GM23338 (cell line): ENCODE results near the gene NCR3LG1. TPM values are rescaled to one million over a fixed set of nuclear protein-coding genes. Genes with fewer than 3 reads are reported as not detected.

Experiments used
- ATAC-seq: fragments of 200-7000 bp; cut with Tn5 transposase; 3 replicates; pipeline ENCODE4 v1.9.1; 2020
- DNase-seq: peaks from one replicate; pipeline ENCODE4 v3.0.0-alpha.2; 2015; ENCODE audit warnings: low spot score
- H2AFZ ChIP-seq: fragments of 200-600 bp; sonication (generic); 2 replicates; pipeline ENCODE4 v1.8.0; 2016; ENCODE audit warnings: antibody characterized with exemption, mild to moderate bottlenecking, moderate library complexity
- H3F3A ChIP-seq: fragments of 200-600 bp; sonication (generic); replicated peaks from 2 replicates; pipeline ENCODE4 v1.8.0; 2017; ENCODE audit warnings: antibody characterized with exemption, mixed run types, low read depth
- H3K27ac ChIP-seq: fragments of 200-600 bp; sonication (generic); 2 replicates; pipeline ENCODE4 v1.6.1; 2016; ENCODE audit warnings: low read depth
- H3K27me3 ChIP-seq: fragments of 200-600 bp; sonication (generic); 2 replicates; pipeline ENCODE4 v1.8.0; 2016; ENCODE audit warnings: mild to moderate bottlenecking, mixed run types, moderate library complexity; ENCODE audit not compliant: insufficient read depth
- H3K36me3 ChIP-seq: fragments of 200-600 bp; sonication (generic); 2 replicates; pipeline ENCODE4 v1.8.0; 2016; ENCODE audit warnings: mild to moderate bottlenecking; ENCODE audit not compliant: insufficient read depth
- H3K4me1 ChIP-seq: fragments of 200-600 bp; sonication (generic); 2 replicates; pipeline ENCODE4 v1.8.0; 2016; ENCODE audit warnings: mild to moderate bottlenecking, moderate library complexity; ENCODE audit not compliant: insufficient read depth
- H3K4me2 ChIP-seq: fragments of 200-600 bp; sonication (generic); 2 replicates; pipeline ENCODE4 v1.7.1; 2017; ENCODE audit warnings: mixed run types
- H3K4me3 ChIP-seq: fragments of 200-600 bp; sonication (generic); 2 replicates; pipeline ENCODE4 v1.6.1; 2016; ENCODE audit warnings: mixed run types
- H3K79me2 ChIP-seq: fragments of 200-600 bp; sonication (generic); replicated peaks from 2 replicates; pipeline ENCODE4 v1.8.0; 2017; ENCODE audit warnings: mild to moderate bottlenecking; ENCODE audit not compliant: insufficient read depth
- H3K9me2 ChIP-seq: fragments of 200-600 bp; sonication (generic); 2 replicates; pipeline ENCODE4 v1.8.0; 2017; ENCODE audit not compliant: insufficient read depth
- H4K20me1 ChIP-seq: fragments of 200-600 bp; sonication (generic); replicated peaks from 2 replicates; pipeline ENCODE4 v1.8.0; 2017; ENCODE audit warnings: mild to moderate bottlenecking; ENCODE audit not compliant: insufficient read depth
- H3K27ac Mint-ChIP-seq: 2 replicates; pipeline ENCODE4 v1.8.0; 2020; ENCODE audit warnings: inconsistent platforms, mild to moderate bottlenecking, moderate library complexity, mixed read lengths
- H3K27me3 Mint-ChIP-seq: 3 replicates; pipeline ENCODE4 v1.8.0; 2022; ENCODE audit warnings: low read depth, mild to moderate bottlenecking, moderate library complexity, mixed read lengths, inconsistent platforms; ENCODE audit not compliant: insufficient read depth, poor library complexity
- H3K36me3 Mint-ChIP-seq: 3 replicates; pipeline ENCODE4 v1.8.0; 2021; ENCODE audit warnings: low read depth, mild to moderate bottlenecking, inconsistent platforms, moderate library complexity, mixed read lengths
- H3K4me1 Mint-ChIP-seq: 3 replicates; pipeline ENCODE4 v1.8.0; 2020; ENCODE audit warnings: mild to moderate bottlenecking, inconsistent platforms, mixed read lengths
- H3K4me3 Mint-ChIP-seq: 3 replicates; pipeline ENCODE4 v1.8.0; 2021; ENCODE audit warnings: moderate library complexity, mild to moderate bottlenecking, inconsistent platforms, mixed read lengths
- H3K9me3 Mint-ChIP-seq: 3 replicates; pipeline ENCODE4 v1.8.0; 2020; ENCODE audit warnings: moderate library complexity, mild to moderate bottlenecking, inconsistent platforms, mixed read lengths
- CREB1 ChIP-seq: fragments of 250-450 bp; sonication (Bioruptor Pico); IDR thresholded peaks from 2 replicates; pipeline ENCODE4 v1.5.0; 2020; ENCODE audit warnings: low read depth, mild to moderate bottlenecking, moderate library complexity
- EZH2 ChIP-seq: fragments of 200-600 bp; sonication (generic); IDR thresholded peaks from one replicate; pipeline ENCODE4 v1.8.0; 2017; ENCODE audit warnings: antibody characterized with exemption, mild to moderate bottlenecking, low read depth; ENCODE audit not compliant: unreplicated experiment
- EZH2phosphoT487 ChIP-seq: fragments of 200-600 bp; sonication (generic); IDR thresholded peaks from one replicate; pipeline ENCODE4 v1.8.1; 2018; ENCODE audit warnings: antibody characterized with exemption; ENCODE audit not compliant: unreplicated experiment
- JUNB ChIP-seq: IDR thresholded peaks from one replicate; pipeline ENCODE4 v1.6.1; 2016; ENCODE audit warnings: antibody characterized with exemption; ENCODE audit not compliant: unreplicated experiment
- POLR2AphosphoS5 ChIP-seq: IDR thresholded peaks from 2 replicates; pipeline ENCODE4 v1.6.1; 2016; ENCODE audit warnings: antibody characterized with exemption, low read depth
- STAT1 ChIP-seq: IDR thresholded peaks from one replicate; pipeline ENCODE4 v1.6.1; 2016; ENCODE audit warnings: antibody characterized with exemption; ENCODE audit not compliant: unreplicated experiment
- ZNF114 ChIP-seq: fragments of 250-450 bp; sonication (Bioruptor Pico); IDR thresholded peaks from 2 replicates; pipeline ENCODE4 v1.5.0; 2020; ENCODE audit warnings: mild to moderate bottlenecking, moderate library complexity
- polyA plus RNA-seq: library from polyadenylated mRNA; unstranded; fragments of >200 nt; fragmentation: Nextera tagmentation; extraction: Ambion mirVana; gene quantifications from 2 replicates; pipeline ENCODE4 v1.2.1, GENCODE V29; 2016
- total RNA-seq: library from RNA; depleted of rRNA; stranded (reverse); fragments of >200 nt; shearing (Covaris generic); gene quantifications from 2 replicates; pipeline ENCODE4 v1.2.3, GENCODE V29; 2014
- TF ChIP-seq, protein P1 (sequence below): IDR thresholded peaks from one replicate; pipeline ENCODE4 v1.6.1; 2018; ENCODE audit warnings: antibody characterized with exemption; ENCODE audit not compliant: unreplicated experiment
- TF ChIP-seq, protein P2 (sequence below): IDR thresholded peaks from 2 replicates; pipeline ENCODE4 v1.6.1; 2016; ENCODE audit warnings: antibody characterized with exemption
- TF ChIP-seq, protein P3 (sequence below), 2 experiments: fragments of 200-600 bp in 1 of 2; sonication (generic) in 1 of 2; conservative IDR thresholded peaks; 2 replicates each; pipeline versions ENCODE4 v1.5.1 to v1.6.1; 2016 to 2017; ENCODE audit warnings: antibody characterized with exemption in 2 of 2, low read depth in 2 of 2, mild to moderate bottlenecking in 2 of 2, moderate library complexity in 1 of 2

The NCR3LG1 gene
- total and polyA plus RNA-seq, 2 experiments from 2014 or later = 0.15 to 1.9 TPM

DNA sequence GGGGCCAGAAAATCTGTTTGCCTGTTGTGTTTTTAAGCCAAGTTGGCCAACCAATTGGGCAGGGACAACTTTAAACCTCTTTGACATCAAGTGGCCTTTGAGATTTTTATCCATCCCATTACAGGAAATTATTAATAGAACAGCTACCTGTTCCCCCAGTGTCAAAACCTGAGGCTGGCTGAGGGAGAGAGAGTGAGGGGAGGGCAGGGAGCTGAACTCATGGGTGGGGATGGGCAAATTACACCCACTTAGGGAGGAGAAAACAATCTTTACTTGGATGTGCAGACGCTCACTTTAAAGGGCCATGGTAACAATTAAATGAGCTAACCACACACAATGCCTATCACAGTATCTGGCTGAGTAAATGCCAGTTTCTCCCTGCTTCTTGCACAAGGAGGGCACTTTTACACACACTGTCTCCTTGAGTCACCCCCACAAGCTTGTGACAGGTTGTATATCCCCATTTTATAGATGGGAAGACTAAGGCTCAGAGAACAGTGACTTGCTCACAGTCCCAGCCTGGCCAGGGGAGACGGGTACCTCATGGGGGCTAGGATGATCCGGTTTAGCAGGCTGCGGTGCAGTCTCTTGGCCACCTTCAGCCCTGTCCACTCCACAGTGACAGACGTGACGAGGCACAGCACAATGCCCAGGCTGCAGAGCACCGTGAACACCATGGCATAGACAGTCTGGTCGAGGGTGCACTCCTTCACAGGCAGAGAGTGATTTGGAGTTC is 54.6 kb downstream of the NCR3LG1 start (continued):
- TF ChIP-seq, protein P1, sequence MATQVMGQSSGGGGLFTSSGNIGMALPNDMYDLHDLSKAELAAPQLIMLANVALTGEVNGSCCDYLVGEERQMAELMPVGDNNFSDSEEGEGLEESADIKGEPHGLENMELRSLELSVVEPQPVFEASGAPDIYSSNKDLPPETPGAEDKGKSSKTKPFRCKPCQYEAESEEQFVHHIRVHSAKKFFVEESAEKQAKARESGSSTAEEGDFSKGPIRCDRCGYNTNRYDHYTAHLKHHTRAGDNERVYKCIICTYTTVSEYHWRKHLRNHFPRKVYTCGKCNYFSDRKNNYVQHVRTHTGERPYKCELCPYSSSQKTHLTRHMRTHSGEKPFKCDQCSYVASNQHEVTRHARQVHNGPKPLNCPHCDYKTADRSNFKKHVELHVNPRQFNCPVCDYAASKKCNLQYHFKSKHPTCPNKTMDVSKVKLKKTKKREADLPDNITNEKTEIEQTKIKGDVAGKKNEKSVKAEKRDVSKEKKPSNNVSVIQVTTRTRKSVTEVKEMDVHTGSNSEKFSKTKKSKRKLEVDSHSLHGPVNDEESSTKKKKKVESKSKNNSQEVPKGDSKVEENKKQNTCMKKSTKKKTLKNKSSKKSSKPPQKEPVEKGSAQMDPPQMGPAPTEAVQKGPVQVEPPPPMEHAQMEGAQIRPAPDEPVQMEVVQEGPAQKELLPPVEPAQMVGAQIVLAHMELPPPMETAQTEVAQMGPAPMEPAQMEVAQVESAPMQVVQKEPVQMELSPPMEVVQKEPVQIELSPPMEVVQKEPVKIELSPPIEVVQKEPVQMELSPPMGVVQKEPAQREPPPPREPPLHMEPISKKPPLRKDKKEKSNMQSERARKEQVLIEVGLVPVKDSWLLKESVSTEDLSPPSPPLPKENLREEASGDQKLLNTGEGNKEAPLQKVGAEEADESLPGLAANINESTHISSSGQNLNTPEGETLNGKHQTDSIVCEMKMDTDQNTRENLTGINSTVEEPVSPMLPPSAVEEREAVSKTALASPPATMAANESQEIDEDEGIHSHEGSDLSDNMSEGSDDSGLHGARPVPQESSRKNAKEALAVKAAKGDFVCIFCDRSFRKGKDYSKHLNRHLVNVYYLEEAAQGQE = no peak
- TF ChIP-seq JUNB (no peak), ZNF114 (CRISPR knock-in tag) (no peak), POLR2AphosphoS5 (no peak), EZH2 (no peak), EZH2phosphoT487 (no peak)

DNA sequence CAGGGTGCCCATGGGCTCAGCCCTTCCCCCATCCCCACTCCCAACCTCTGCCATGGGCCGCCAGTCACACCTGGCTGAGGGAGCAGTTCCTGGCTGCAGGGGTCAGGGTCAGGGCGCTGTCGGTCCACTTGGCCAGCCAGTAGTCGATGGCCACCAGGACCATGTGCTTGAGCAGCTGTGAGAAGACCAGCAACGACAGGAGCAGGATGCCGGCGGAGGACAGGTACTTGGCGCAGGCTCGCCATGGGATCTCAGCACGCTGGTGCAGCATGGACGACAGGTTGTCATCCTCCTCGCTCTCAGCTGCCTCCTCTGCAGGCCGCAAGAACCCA is 55.2 kb downstream of the NCR3LG1 start:
- H3K4me2 ChIP-seq = no peak overlapping the region
- H3K79me2 ChIP-seq = no peaks in the 10 kb centered on the region
- H3K4me1 Mint-ChIP-seq = peaks cover 9% of the 10 kb centered on the region; the same call in 1 of the 3 replicates
- no peak overlapping the region for H3K4me3 Mint-ChIP-seq
- no peak overlapping the region for H3K4me3 ChIP-seq
- DNase-seq (no peak), ATAC-seq (no peak)
- TF ChIP-seq EZH2 (no peak), CREB1 (CRISPR knock-in tag) (no peak), STAT1 (no peak), JUNB (no peak), ZNF114 (CRISPR knock-in tag) (no peak), EZH2phosphoT487 (no peak)
- TF ChIP-seq, protein P2, sequence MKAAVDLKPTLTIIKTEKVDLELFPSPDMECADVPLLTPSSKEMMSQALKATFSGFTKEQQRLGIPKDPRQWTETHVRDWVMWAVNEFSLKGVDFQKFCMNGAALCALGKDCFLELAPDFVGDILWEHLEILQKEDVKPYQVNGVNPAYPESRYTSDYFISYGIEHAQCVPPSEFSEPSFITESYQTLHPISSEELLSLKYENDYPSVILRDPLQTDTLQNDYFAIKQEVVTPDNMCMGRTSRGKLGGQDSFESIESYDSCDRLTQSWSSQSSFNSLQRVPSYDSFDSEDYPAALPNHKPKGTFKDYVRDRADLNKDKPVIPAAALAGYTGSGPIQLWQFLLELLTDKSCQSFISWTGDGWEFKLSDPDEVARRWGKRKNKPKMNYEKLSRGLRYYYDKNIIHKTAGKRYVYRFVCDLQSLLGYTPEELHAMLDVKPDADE = no peak
- TF ChIP-seq, protein P3, sequence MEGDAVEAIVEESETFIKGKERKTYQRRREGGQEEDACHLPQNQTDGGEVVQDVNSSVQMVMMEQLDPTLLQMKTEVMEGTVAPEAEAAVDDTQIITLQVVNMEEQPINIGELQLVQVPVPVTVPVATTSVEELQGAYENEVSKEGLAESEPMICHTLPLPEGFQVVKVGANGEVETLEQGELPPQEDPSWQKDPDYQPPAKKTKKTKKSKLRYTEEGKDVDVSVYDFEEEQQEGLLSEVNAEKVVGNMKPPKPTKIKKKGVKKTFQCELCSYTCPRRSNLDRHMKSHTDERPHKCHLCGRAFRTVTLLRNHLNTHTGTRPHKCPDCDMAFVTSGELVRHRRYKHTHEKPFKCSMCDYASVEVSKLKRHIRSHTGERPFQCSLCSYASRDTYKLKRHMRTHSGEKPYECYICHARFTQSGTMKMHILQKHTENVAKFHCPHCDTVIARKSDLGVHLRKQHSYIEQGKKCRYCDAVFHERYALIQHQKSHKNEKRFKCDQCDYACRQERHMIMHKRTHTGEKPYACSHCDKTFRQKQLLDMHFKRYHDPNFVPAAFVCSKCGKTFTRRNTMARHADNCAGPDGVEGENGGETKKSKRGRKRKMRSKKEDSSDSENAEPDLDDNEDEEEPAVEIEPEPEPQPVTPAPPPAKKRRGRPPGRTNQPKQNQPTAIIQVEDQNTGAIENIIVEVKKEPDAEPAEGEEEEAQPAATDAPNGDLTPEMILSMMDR (conservative IDR thresholded peaks at IDR 0.05; ENCODE audit: low read depth in 2 of 2) = no peak
- no peaks in the 10 kb centered on the region for H3K36me3 Mint-ChIP-seq
- no peaks in the 10 kb centered on the region for H3K9me2 ChIP-seq
- H3K27ac ChIP-seq = no peak overlapping the region
- no peaks in the 10 kb centered on the region for H4K20me1 ChIP-seq
- H3F3A ChIP-seq = no peaks in the 10 kb centered on the region
- H3K9me3 Mint-ChIP-seq = no peaks in the 10 kb centered on the region
- H2AFZ ChIP-seq = no peak overlapping the region
- H3K27me3 Mint-ChIP-seq = peaks cover 8% of the 10 kb centered on the region
- H3K4me1 ChIP-seq = no peaks in the 10 kb centered on the region
- H3K36me3 ChIP-seq = no peaks in the 10 kb centered on the region
- no peaks in the 10 kb centered on the region for H3K27me3 ChIP-seq
- no peak overlapping the region for H3K27ac Mint-ChIP-seq
